Measurements from ENCODE around the gene BMPR1B. TPM values are rescaled to one million over a fixed set of nuclear protein-coding genes. Genes with fewer than 3 reads are reported as not detected.

BMPR1B gene
- total and polyA plus RNA-seq, 9 donors = 4.9 to 35.7 (median 13.3) TPM

DNA sequence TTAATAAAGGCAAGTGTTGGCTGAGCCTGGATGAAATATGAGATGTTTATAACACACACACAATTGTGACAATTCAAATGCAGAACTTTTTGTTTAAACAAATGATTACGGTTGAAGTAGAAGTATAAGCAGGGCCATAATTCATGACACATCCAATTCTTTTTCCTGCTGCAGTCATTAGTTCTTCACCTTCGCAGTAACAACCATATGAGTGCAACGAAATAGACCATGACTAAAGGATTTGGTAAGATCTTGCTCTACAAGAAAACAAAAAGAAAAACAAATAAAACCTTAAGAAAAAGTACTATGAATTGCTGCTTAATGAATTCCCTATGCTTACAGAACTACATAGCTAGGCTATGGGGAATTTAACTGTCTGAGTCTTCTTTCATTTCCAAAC lies 13.9 kb upstream of the BMPR1B start:
- H3K27ac ChIP-seq = no peak overlapping the region
- WGBS, 3 donors = 75 to 79% (median 79%) methylated on average over 3 of the region's 3 CpGs
- DNase-seq = no peak
- H3K9me3 ChIP-seq = no peaks in the 10 kb centered on the region
- no peaks in the 10 kb centered on the region for H3K4me1 ChIP-seq (ENCODE audit: insufficient read depth)
- intact Hi-C loops (cut with DNase I) = no loop called here
- TF ChIP-seq, protein P1, sequence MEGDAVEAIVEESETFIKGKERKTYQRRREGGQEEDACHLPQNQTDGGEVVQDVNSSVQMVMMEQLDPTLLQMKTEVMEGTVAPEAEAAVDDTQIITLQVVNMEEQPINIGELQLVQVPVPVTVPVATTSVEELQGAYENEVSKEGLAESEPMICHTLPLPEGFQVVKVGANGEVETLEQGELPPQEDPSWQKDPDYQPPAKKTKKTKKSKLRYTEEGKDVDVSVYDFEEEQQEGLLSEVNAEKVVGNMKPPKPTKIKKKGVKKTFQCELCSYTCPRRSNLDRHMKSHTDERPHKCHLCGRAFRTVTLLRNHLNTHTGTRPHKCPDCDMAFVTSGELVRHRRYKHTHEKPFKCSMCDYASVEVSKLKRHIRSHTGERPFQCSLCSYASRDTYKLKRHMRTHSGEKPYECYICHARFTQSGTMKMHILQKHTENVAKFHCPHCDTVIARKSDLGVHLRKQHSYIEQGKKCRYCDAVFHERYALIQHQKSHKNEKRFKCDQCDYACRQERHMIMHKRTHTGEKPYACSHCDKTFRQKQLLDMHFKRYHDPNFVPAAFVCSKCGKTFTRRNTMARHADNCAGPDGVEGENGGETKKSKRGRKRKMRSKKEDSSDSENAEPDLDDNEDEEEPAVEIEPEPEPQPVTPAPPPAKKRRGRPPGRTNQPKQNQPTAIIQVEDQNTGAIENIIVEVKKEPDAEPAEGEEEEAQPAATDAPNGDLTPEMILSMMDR (IDR thresholded peaks at IDR 0.05) = no peak
- TF ChIP-seq POLR2A (IDR thresholded peaks at IDR 0.05) (no peak), EP300 (IDR thresholded peaks at IDR 0.05) (no peak)
- H3K4me3 ChIP-seq = no peak overlapping the region
- H3K36me3 ChIP-seq = no peaks in the 10 kb centered on the region
- no peaks in the 10 kb centered on the region for H3K27me3 ChIP-seq

DNA sequence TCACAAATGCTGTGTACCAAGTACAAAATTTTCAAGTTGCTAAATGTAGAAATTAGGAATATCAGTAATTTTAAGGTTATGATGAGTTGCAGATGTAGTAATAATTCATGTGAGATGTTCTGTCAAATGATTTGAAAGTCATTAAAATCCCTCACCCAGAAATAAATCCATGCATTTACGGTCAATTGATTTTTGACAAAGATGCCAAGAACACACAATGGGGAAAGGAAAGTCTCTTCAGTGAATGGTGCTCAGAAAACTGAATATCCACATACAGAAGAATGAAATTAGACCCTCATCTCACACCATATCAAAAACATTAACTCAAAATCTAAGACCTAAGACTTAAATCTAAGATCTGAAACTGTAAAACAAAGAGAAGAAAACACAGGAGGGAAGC lies 12.9 kb upstream of the BMPR1B start:
- TF ChIP-seq EP300 (IDR thresholded peaks at IDR 0.05) (no peak), POLR2A (IDR thresholded peaks at IDR 0.05) (no peak)
- TF ChIP-seq, protein P1 (IDR thresholded peaks at IDR 0.05) = no peak
- no peak overlapping the region for H3K4me3 ChIP-seq
- no peaks in the 10 kb centered on the region for H3K9me3 ChIP-seq
- H3K36me3 ChIP-seq = no peaks in the 10 kb centered on the region
- H3K27me3 ChIP-seq = no peaks in the 10 kb centered on the region
- intact Hi-C loops (cut with DNase I) = no loop called here
- no peak for DNase-seq
- H3K4me1 ChIP-seq (ENCODE audit: insufficient read depth) = no peaks in the 10 kb centered on the region
- H3K27ac ChIP-seq = no peak overlapping the region
- 89 to 100% (median 95%) methylated on average over 1 of the region's 1 CpG for WGBS, 3 donors

DNA sequence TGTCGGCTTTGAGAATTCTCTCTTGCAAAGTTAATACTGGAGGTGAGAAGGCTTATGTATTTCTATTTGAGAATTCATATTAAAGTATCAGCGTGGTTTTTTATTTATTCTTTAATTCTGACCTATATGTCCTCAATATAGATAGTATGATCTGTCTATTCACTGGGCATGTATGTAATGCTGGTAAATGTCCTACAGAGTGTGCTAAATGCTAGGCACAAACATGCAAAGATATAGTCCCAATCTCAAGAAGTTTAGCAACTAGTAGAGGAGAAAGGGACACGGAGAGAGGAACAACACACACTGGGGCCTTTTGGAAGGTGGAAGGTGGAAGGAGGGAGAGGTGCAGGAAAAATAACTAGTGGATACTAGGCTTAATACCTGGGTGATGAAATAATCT lies 11.0 kb upstream of the BMPR1B start:
- no peak for TF ChIP-seq EP300 (IDR thresholded peaks at IDR 0.05)
- no peak for TF ChIP-seq POLR2A (IDR thresholded peaks at IDR 0.05)
- TF ChIP-seq, protein P1 (IDR thresholded peaks at IDR 0.05) = no peak
- no peak overlapping the region for H3K4me3 ChIP-seq
- intact Hi-C loops (cut with DNase I) = no loop called here
- no peaks in the 10 kb centered on the region for H3K4me1 ChIP-seq (ENCODE audit: insufficient read depth)
- H3K27me3 ChIP-seq = no peaks in the 10 kb centered on the region
- no peak overlapping the region for H3K27ac ChIP-seq
- DNase-seq = no peak
- 91 to 94% (median 93%) methylated on average over 3 of the region's 3 CpGs for WGBS, 3 donors
- no peaks in the 10 kb centered on the region for H3K36me3 ChIP-seq
- no peaks in the 10 kb centered on the region for H3K9me3 ChIP-seq

DNA sequence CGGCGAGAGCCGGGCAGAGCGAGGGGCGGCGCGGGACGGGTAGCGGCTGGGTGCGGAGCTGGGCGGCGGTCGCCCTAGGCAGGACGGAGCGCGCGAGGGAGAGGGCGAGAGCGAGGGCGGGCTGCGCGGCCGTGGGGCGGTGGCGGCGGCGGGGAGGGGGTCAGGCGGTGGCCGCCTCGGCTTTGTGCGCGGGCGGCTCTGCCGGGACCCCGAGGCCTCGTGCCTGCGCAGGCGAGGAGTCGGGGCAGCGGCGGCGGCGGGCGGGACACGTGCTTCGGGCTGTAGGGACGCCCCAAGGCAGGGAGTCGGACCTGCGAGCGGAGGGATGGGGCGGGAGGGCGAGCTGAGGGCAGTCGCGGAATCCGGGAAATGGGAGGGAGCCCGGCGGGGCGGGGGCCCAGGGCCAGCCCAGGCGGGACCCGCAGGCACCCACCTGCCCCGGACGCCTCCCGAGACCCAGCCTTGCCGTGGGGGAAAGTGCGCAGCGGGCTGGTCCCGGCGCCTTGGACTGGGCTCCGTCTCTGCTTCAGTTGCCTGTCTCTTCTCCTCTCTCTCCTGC lies 465 bp downstream of the BMPR1B start:
- Histone ChIP-seq H3K4me3 (peak overlapping the region; percentile 68), H3K4me1 (ENCODE audit: insufficient read depth) (no peaks in the 10 kb centered on the region), H3K27me3 (no peaks in the 10 kb centered on the region), H3K9me3 (no peaks in the 10 kb centered on the region), H3K36me3 (no peaks in the 10 kb centered on the region), H3K27ac (peak overlapping the region; percentile 88 to 98)
- 1% methylated on average over 43 to 69 of the region's 69 CpGs for WGBS, 3 donors
- intact Hi-C loops (cut with DNase I) = loop anchor here in 1 of 4 donors (10.0 kb wide), 1 partner anchor 347 kb away; no protein-coding TSS in a partner anchor
- no peak for TF ChIP-seq EP300 (IDR thresholded peaks at IDR 0.05)
- TF ChIP-seq POLR2A (IDR thresholded peaks at IDR 0.05) = no peak
- TF ChIP-seq, protein P1 (IDR thresholded peaks at IDR 0.05) = no peak
- peak; percentile 69 to 83 (median 75) for DNase-seq

Measured in ovary (tissue), 9 donors.